Panc1 (cell line): Measurements from ENCODE around the gene ADRB1.

Experiments
- CTCF ChIP-seq: fragments of 450-650 bp; IDR thresholded peaks from 2 replicates; pipeline ENCODE4 v1.5.1; 2017; ENCODE audit warnings: mild to moderate bottlenecking
- POLR2AphosphoS5 ChIP-seq: IDR thresholded peaks from 2 replicates; pipeline ENCODE4 v1.6.1; 2012; ENCODE audit warnings: mild to moderate bottlenecking, low read depth, low read length, moderate library complexity
- SIN3A ChIP-seq: IDR thresholded peaks from 2 replicates; pipeline ENCODE4 v1.6.1; 2012; ENCODE audit warnings: low read depth, mild to moderate bottlenecking, low read length, moderate library complexity, borderline replicate concordance; ENCODE audit not compliant: insufficient read depth
- TCF7L2 ChIP-seq: IDR thresholded peaks from 2 replicates; pipeline ENCODE4 v1.6.1; 2011; ENCODE audit warnings: mild to moderate bottlenecking, low read depth, low read length, inconsistent platforms

DNA sequence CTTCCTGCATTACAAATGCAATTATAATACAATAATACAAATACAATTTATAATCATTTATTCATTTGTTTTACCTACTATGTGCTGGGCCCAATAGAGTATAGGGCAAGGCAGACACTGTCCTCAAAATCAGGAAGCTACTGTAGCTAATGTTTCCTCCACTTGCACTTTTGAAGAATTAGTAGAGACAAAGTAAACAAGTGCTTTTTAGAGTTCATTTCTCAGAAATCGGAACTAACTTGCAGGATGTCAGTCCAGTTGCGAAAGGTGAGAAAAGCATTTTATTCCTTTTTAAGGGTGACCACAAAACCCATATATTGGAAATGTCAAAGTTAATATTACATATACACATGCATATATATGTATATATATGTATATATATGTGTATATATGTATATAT lies 14.2 kb downstream of the ADRB1 start:
- TF ChIP-seq CTCF: no peak
- TF ChIP-seq TCF7L2: no peak
- TF ChIP-seq POLR2AphosphoS5: no peak
- TF ChIP-seq SIN3A: no peak
